Measurements from ENCODE around the gene CCNI2.

Gene CCNI2

GRCh38 chr5:132759114-132760048, 12.2 kb downstream of the CCNI2 start:
- TF ChIP-seq TEAD4 (IDR thresholded peaks at IDR 0.05) = no peak
- no peak for TF ChIP-seq CEBPB (IDR thresholded peaks at IDR 0.05)
- TF ChIP-seq, protein P1, sequence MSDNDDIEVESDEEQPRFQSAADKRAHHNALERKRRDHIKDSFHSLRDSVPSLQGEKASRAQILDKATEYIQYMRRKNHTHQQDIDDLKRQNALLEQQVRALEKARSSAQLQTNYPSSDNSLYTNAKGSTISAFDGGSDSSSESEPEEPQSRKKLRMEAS (IDR thresholded peaks at IDR 0.05) = no peak
- no peak for TF ChIP-seq CREB1 (IDR thresholded peaks at IDR 0.05; ENCODE audit: low read depth)
- TF ChIP-seq EGR1 (IDR thresholded peaks at IDR 0.05) = no peak
- TF ChIP-seq REST (IDR thresholded peaks at IDR 0.05; ENCODE audit: low read depth) = no peak
- no peak for TF ChIP-seq FOXM1 (IDR thresholded peaks at IDR 0.05; ENCODE audit: borderline replicate concordance, low read depth)
- TF ChIP-seq ZBTB7A (IDR thresholded peaks at IDR 0.05; ENCODE audit: low read depth) = no peak
- no peak for TF ChIP-seq EP300 (IDR thresholded peaks at IDR 0.05; ENCODE audit: borderline replicate concordance)
- TF ChIP-seq, protein P2, sequence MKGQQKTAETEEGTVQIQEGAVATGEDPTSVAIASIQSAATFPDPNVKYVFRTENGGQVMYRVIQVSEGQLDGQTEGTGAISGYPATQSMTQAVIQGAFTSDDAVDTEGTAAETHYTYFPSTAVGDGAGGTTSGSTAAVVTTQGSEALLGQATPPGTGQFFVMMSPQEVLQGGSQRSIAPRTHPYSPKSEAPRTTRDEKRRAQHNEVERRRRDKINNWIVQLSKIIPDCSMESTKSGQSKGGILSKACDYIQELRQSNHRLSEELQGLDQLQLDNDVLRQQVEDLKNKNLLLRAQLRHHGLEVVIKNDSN (IDR thresholded peaks at IDR 0.05) = no peak
- no peak for TF ChIP-seq TCF12 (IDR thresholded peaks at IDR 0.05; ENCODE audit: low read depth)
- TF ChIP-seq NFIC (IDR thresholded peaks at IDR 0.05) = no peak
- TF ChIP-seq RAD21 (IDR thresholded peaks at IDR 0.05; ENCODE audit: low read depth) = no peak
- TF ChIP-seq YY1 (IDR thresholded peaks at IDR 0.05; ENCODE audit: low read depth) = no peak
- TF ChIP-seq TAF1 (IDR thresholded peaks at IDR 0.05; ENCODE audit: low read depth) = no peak

- TF ChIP-seq TAF1 (IDR thresholded peaks at IDR 0.05; ENCODE audit: low read depth) = no peak
- no peak for TF ChIP-seq EGR1 (IDR thresholded peaks at IDR 0.05)
- TF ChIP-seq RAD21 (IDR thresholded peaks at IDR 0.05; ENCODE audit: low read depth) = no peak
- TF ChIP-seq ZBTB7A (IDR thresholded peaks at IDR 0.05; ENCODE audit: low read depth) = no peak
- TF ChIP-seq, protein P1 (IDR thresholded peaks at IDR 0.05) = no peak
- no peak for TF ChIP-seq TEAD4 (IDR thresholded peaks at IDR 0.05)
- no peak for TF ChIP-seq NFIC (IDR thresholded peaks at IDR 0.05)
- no peak for TF ChIP-seq CEBPB (IDR thresholded peaks at IDR 0.05)
- no peak for TF ChIP-seq FOXM1 (IDR thresholded peaks at IDR 0.05; ENCODE audit: borderline replicate concordance, low read depth)
- no peak for TF ChIP-seq YY1 (IDR thresholded peaks at IDR 0.05; ENCODE audit: low read depth)
- TF ChIP-seq CREB1 (IDR thresholded peaks at IDR 0.05; ENCODE audit: low read depth) = no peak
- no peak for TF ChIP-seq REST (IDR thresholded peaks at IDR 0.05; ENCODE audit: low read depth)
- TF ChIP-seq EP300 (IDR thresholded peaks at IDR 0.05; ENCODE audit: borderline replicate concordance) = no peak
- no peak for TF ChIP-seq TCF12 (IDR thresholded peaks at IDR 0.05; ENCODE audit: low read depth)
These were observed 12.8 kb downstream of the CCNI2 start for GRCh38 chr5:132760049-132760420.

- TF ChIP-seq EP300 (IDR thresholded peaks at IDR 0.05; ENCODE audit: borderline replicate concordance) (no peak), CREB1 (IDR thresholded peaks at IDR 0.05; ENCODE audit: low read depth) (no peak), TAF1 (IDR thresholded peaks at IDR 0.05; ENCODE audit: low read depth) (no peak), TCF12 (IDR thresholded peaks at IDR 0.05; ENCODE audit: low read depth) (no peak), FOXM1 (IDR thresholded peaks at IDR 0.05; ENCODE audit: borderline replicate concordance, low read depth) (no peak), RAD21 (IDR thresholded peaks at IDR 0.05; ENCODE audit: low read depth) (no peak), TEAD4 (IDR thresholded peaks at IDR 0.05) (no peak), REST (IDR thresholded peaks at IDR 0.05; ENCODE audit: low read depth) (no peak), EGR1 (IDR thresholded peaks at IDR 0.05) (no peak), YY1 (IDR thresholded peaks at IDR 0.05; ENCODE audit: low read depth) (no peak), CEBPB (IDR thresholded peaks at IDR 0.05) (no peak), NFIC (IDR thresholded peaks at IDR 0.05) (no peak), ZBTB7A (IDR thresholded peaks at IDR 0.05; ENCODE audit: low read depth) (no peak)
- TF ChIP-seq, protein P1 (IDR thresholded peaks at IDR 0.05) = no peak
- TF ChIP-seq, protein P2 (IDR thresholded peaks at IDR 0.05) = no peak
These were observed 13.5 kb downstream of the CCNI2 start for GRCh38 chr5:132760601-132761317.

All from Ishikawa (cell line).